Prostate gland (tissue), 2 donors: ENCODE measurements around the gene GBX1. TPM values are rescaled to one million over a fixed set of nuclear protein-coding genes. Genes with fewer than 3 reads are reported as not detected.

Experiments used
- DNase-seq: peaks from one replicate; pipeline ENCODE4 v3.0.0-alpha.2; 2019; ENCODE audit warnings: low spot score
- H3K27ac ChIP-seq, 2 donors: fragments of 200-600 bp; sonication (generic); 2 replicates each; pipeline ENCODE4 v1.5.1; 2017 to 2019
- H3K27me3 ChIP-seq: fragments of 200-600 bp; sonication (generic); replicated peaks from 2 replicates; pipeline ENCODE4 v1.5.1; 2019; ENCODE audit not compliant: insufficient read depth
- H3K36me3 ChIP-seq, 2 donors: fragments of 200-600 bp; sonication (generic); 1 replicate in 1 of 2; 2 replicates in 1 of 2; pipeline versions ENCODE4 v1.5.1 to v1.8.1; 2017 to 2019
- H3K4me1 ChIP-seq: fragments of 200-600 bp; sonication (generic); replicated peaks from 2 replicates; pipeline ENCODE4 v1.5.1; 2019
- H3K4me3 ChIP-seq, 2 donors: fragments of 200-600 bp; sonication (generic); 2 replicates each; pipeline ENCODE4 v1.5.1; 2017 to 2019
- H3K9me3 ChIP-seq: fragments of 200-600 bp; sonication (generic); 2 replicates; pipeline ENCODE4 v1.5.1; 2017
- POLR2A ChIP-seq: fragments of 450-650 bp; IDR thresholded peaks from one replicate; pipeline ENCODE4 v1.6.1; 2016; ENCODE audit warnings: antibody characterized with exemption, mild to moderate bottlenecking
- POLR2AphosphoS5 ChIP-seq: sonication (generic); formaldehyde crosslinking; IDR thresholded peaks from one replicate; pipeline ENCODE4 v1.6.1; 2017; ENCODE audit warnings: antibody characterized with exemption
- WGBS: methylation state at CpG from one replicate; pipeline ENCODE4 v1.1.5; 2018; 5-methylcytosine and 5-hydroxymethylcytosine counted together
- intact Hi-C: fragments of 100-400 bp; cut with DNase I; formaldehyde crosslinking; loops from one replicate; pipeline ENCODE4 v1.14.2; 2022
- total RNA-seq, 2 donors: library from RNA; depleted of rRNA; stranded (reverse); fragments of >200 nt; gene quantifications; one replicate each; pipeline ENCODE4 v1.1.0, GENCODE V29; 2016
- TF ChIP-seq, protein P1 (sequence below), 4 experiments: fragments of 200-600 bp in 2 of 4; fragments of 450-650 bp in 2 of 4; sonication (generic) in 2 of 4; IDR thresholded peaks; 1 replicate in 3 of 4; 2 replicates in 1 of 4; pipeline ENCODE4 v1.5.1; 2016 to 2019; ENCODE audit warnings: antibody characterized with exemption in 4 of 4, mild to moderate bottlenecking in 2 of 4, moderate library complexity in 2 of 4

The GBX1 gene
- total RNA-seq, 2 donors from 2014 or later: not detected

GRCh38 chr7:151119902-151120301 is 47.6 kb downstream of the GBX1 start:
- Histone ChIP-seq H3K36me3 (peaks cover 13 to 27% of the 10 kb centered on the region in 2 donors), H3K27me3 (no peaks in the 10 kb centered on the region), H3K4me1 (peaks cover 8% of the 10 kb centered on the region), H3K4me3 (no peak overlapping the region), H3K27ac (no peak overlapping the region), H3K9me3 (no peaks in the 10 kb centered on the region)
- intact Hi-C loops: loop anchor here (5.0 kb wide), 1 partner anchor 182 kb away; no protein-coding TSS in a partner anchor
- no peak for TF ChIP-seq POLR2A
- TF ChIP-seq POLR2AphosphoS5: no peak
- TF ChIP-seq, protein P1, sequence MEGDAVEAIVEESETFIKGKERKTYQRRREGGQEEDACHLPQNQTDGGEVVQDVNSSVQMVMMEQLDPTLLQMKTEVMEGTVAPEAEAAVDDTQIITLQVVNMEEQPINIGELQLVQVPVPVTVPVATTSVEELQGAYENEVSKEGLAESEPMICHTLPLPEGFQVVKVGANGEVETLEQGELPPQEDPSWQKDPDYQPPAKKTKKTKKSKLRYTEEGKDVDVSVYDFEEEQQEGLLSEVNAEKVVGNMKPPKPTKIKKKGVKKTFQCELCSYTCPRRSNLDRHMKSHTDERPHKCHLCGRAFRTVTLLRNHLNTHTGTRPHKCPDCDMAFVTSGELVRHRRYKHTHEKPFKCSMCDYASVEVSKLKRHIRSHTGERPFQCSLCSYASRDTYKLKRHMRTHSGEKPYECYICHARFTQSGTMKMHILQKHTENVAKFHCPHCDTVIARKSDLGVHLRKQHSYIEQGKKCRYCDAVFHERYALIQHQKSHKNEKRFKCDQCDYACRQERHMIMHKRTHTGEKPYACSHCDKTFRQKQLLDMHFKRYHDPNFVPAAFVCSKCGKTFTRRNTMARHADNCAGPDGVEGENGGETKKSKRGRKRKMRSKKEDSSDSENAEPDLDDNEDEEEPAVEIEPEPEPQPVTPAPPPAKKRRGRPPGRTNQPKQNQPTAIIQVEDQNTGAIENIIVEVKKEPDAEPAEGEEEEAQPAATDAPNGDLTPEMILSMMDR (IDR thresholded peaks at IDR 0.05): no peak
- no peak for DNase-seq
- WGBS: 87% methylated on average over 27 of the region's 27 CpGs

GRCh38 chr7:151119055-151119415 is 48.5 kb downstream of the GBX1 start:
- H3K27ac ChIP-seq: no peak overlapping the region
- no peaks in the 10 kb centered on the region for H3K9me3 ChIP-seq
- H3K4me1 ChIP-seq: peaks cover 7% of the 10 kb centered on the region
- peaks cover 13 to 27% of the 10 kb centered on the region in 2 donors for H3K36me3 ChIP-seq
- H3K27me3 ChIP-seq: no peaks in the 10 kb centered on the region
- H3K4me3 ChIP-seq: no peak overlapping the region
- TF ChIP-seq POLR2A (no peak), POLR2AphosphoS5 (no peak)
- TF ChIP-seq, protein P1 (IDR thresholded peaks at IDR 0.05): no peak
- intact Hi-C loops: no loop called here
- 94% methylated on average over 13 of the region's 13 CpGs for WGBS
- no peak for DNase-seq

GRCh38 chr7:151118108-151119054 is 49.1 kb downstream of the GBX1 start:
- WGBS: 95% methylated on average over 38 of the region's 38 CpGs
- H3K27ac ChIP-seq: no peak overlapping the region
- intact Hi-C loops: no loop called here

GRCh38 chr7:151117565-151117964 is 49.9 kb downstream of the GBX1 start:
- Histone ChIP-seq H3K27ac (no peak overlapping the region), H3K36me3 (peaks cover 13 to 18% of the 10 kb centered on the region in 2 donors), H3K9me3 (no peaks in the 10 kb centered on the region), H3K4me1 (peaks cover 11% of the 10 kb centered on the region), H3K27me3 (no peaks in the 10 kb centered on the region), H3K4me3 (no peak overlapping the region)
- DNase-seq: no peak
- no peak for TF ChIP-seq POLR2A
- TF ChIP-seq, protein P1 (IDR thresholded peaks at IDR 0.05): no peak
- no peak for TF ChIP-seq POLR2AphosphoS5
- 81% methylated on average over 11 of the region's 12 CpGs for whole genome bisulfite sequencing
- intact Hi-C loops: no loop called here

More at GRCh38 chr7:151118108-151119054, 49.1 kb downstream of the GBX1 start:
- Histone ChIP-seq H3K4me1 (peaks cover 7% of the 10 kb centered on the region), H3K4me3 (no peak overlapping the region), H3K9me3 (no peaks in the 10 kb centered on the region), H3K27me3 (no peaks in the 10 kb centered on the region), H3K36me3 (peaks cover 13 to 26% of the 10 kb centered on the region in 2 donors)
- DNase-seq: no peak
- TF ChIP-seq POLR2A: no peak
- TF ChIP-seq, protein P1 (IDR thresholded peaks at IDR 0.05): no peak
- TF ChIP-seq POLR2AphosphoS5: no peak
